Measurements from ENCODE around the gene FTCD.

Gene FTCD

DNA sequence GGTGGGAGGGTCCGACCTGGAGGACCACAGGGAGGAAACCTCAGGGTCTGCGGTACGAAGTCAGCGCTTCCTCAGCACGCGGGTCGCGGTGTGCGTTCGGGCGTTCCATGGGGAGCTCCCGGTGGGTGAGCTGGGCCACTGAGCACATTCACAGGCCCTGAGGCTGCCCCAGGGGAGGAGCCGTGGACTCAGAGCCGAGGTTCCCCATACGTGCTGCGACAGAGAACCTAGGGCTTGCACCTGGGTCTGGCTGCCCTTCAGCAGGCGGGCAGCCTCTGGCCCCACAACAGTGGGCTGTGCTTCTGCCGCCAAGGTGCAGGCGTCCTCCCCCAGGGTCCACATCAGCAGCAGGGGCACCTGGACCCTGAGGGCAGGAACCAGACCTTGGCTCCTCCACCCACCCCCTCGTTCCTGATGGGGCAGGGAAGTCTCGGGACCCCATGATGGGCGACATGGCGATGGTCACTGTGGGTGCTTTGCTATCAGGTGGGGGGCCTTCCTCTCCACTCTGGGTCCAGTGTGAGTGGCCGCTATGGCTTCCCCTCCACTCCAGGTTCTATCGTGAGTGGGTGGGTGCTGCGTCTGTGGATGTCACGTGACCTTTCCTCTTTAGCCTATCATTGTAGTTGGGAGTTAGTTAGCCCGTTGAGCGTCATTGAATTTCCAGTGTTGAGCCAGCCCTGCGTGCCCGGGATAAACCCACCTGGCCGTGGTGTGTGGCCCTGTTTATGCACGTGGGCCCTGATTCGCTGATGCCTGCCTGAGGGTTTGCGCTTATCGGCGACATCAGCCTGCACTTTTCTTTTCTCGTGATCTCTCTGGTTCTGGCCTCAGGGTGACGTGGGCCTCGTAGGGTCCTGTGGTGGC is 27.9 kb downstream of the FTCD start:
- H3K27ac ChIP-seq, result no peak overlapping the region
- TF ChIP-seq, protein P1, sequence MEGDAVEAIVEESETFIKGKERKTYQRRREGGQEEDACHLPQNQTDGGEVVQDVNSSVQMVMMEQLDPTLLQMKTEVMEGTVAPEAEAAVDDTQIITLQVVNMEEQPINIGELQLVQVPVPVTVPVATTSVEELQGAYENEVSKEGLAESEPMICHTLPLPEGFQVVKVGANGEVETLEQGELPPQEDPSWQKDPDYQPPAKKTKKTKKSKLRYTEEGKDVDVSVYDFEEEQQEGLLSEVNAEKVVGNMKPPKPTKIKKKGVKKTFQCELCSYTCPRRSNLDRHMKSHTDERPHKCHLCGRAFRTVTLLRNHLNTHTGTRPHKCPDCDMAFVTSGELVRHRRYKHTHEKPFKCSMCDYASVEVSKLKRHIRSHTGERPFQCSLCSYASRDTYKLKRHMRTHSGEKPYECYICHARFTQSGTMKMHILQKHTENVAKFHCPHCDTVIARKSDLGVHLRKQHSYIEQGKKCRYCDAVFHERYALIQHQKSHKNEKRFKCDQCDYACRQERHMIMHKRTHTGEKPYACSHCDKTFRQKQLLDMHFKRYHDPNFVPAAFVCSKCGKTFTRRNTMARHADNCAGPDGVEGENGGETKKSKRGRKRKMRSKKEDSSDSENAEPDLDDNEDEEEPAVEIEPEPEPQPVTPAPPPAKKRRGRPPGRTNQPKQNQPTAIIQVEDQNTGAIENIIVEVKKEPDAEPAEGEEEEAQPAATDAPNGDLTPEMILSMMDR (conservative IDR thresholded peaks at IDR 0.05), result no peak

DNA sequence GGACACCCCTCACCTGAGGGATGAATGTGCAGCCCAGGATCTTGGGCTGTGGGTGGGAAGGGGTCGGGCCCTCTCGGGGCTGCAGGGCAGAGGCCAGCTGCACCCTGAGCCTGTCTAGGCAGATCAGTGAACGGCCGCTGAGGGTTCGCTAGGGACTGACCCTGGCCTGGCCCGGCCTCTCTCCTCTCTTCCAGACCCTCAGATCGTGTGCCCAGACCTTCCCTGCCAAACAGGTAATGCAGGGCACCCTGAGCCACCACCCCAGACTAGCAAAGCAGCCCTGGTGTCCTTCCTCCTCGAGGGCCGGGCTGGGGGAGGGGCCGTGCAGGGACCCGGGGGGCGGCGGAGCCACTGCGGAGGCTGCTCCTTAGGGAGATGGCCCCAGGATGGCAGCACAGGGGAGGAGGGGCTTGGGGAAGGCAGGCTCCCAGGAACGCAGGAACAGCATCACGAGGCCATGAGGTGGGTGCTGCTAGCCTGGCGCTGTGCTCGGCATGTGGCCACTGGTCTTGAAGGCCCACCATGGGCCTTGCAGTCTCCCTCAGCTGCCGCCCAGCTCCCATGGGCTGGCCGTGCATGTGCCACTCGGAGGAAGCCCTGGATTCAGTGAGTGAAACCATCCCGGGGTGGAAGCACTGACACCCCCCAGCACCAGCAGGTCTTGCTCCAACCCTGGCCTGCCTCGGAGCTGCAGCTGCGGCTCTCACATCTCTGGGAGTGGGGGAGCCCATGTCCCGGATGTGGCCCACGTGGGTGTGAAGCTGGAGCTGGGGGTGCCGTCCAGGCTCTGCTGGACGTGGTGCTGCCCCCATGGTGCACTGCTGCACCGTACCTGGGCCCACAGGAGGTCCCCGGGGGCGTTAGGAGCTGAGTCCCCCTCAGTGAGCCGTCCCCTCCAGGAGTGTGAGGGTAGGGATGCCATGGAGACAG is 28.8 kb downstream of the FTCD start:
- H3K27ac ChIP-seq, result no peak overlapping the region
- TF ChIP-seq, protein P1 (conservative IDR thresholded peaks at IDR 0.05), result no peak

DNA sequence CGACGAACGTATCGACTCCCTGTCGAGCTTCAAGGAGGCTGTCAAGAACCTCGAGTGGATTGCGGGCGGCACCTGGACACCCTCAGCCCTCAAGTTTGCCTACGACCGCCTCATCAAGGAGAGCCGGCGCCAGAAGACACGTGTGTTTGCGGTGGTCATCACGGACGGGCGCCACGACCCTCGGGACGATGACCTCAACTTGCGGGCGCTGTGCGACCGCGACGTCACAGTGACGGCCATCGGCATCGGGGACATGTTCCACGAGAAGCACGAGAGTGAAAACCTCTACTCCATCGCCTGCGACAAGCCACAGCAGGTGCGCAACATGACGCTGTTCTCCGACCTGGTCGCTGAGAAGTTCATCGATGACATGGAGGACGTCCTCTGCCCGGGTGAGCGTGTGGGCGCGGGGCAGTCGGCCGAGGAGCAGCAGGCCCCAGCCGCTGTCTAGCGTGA is 29.5 kb downstream of the FTCD start:
- TF ChIP-seq, protein P1 (conservative IDR thresholded peaks at IDR 0.05), result no peak
- no peak overlapping the region for H3K27ac ChIP-seq

DNA sequence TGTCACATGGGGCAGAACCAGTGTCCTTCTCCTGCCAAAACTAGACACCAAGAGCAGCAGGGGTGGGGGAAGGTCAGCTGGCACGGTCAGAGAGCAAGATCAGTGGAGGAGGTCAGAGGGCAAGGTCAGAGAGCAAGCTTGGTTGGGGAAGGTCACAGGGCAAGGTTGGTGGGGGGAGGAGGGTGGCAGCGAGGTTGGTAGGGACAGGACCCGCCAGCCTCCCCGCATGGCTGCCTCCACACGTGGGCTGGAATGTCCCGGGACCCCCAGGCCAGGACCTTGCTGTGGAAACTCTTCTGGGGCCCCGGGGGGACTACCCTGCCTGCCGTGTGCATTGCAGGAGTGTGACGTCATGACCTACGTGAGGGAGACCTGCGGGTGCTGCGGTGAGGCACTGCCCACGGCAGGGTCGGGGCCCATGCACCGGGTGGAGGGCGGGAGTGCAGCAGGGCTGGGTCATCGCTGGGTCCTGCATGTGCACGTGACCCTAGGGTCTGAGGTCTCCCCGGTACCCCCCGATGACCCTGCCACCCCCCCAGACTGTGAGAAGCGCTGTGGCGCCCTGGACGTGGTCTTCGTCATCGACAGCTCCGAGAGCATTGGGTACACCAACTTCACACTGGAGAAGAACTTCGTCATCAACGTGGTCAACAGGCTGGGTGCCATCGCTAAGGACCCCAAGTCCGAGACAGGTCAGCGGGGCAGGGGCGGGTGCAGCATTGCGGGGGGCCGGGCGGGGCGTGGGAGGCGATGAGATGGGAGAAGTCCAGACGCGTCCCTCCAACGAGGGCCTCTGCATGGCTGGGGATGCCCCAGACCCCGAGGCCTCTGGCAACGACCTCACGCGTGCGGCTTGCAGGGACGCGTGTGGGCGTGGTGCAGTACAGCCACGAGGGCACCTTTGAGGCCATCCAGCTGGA is 30.2 kb downstream of the FTCD start:
- no peak overlapping the region for H3K27ac ChIP-seq
- TF ChIP-seq, protein P1 (conservative IDR thresholded peaks at IDR 0.05), result no peak

DNA sequence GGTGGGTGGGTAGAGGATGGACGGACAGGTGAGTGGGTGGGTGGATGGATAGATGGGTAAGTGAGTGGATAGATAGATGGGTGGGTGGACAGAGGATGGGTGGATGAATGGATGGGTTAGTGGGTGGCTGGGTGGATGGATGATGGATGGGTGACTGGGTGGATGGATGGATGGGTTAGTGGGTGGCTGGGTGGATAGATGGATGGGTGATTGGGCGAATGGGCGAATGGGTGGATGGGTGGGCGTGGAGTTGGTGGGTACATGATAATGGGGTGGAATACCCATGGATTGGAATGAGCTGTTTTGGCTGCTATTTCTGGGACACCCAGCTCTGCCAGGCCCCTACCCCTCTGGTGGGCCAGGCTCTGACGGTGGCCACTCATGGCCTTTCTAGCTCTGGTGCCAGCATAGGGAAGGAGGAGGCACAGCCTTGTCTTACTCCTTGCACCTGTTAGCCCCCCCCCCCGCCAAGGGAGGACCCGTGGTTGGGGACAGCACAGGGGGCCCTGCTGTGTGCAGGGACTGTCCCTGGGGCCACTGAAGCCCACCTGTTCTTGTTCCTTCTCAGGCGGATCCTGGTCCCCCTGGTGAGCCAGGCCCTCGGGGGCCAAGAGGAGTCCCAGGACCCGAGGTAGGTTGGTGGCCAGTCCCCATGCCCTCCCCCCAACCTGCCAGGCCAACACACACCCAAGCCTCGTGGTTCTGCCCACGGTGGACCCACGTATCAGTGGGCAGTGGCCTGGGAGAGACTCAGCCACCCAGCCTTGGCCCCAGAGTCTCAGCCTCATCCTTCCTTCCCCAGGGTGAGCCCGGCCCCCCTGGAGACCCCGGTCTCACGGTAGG is 31.1 kb downstream of the FTCD start:
- H3K27ac ChIP-seq, result no peak overlapping the region
- TF ChIP-seq, protein P1 (conservative IDR thresholded peaks at IDR 0.05), result no peak
